Left forelimb (tissue), 1 donor: Measurements from ENCODE around the gene RPL7A.
"Not testable (repeated sequence)": the region's sequence is repeated elsewhere in the genome, so short reads cannot be mapped to it uniquely, and the experiment has no call there.

Experiments used
- DNase-seq: peaks from one replicate; pipeline ENCODE4 v3.0.0-alpha.2; 2018; ENCODE audit warnings: low spot score

The RPL7A gene

DNA sequence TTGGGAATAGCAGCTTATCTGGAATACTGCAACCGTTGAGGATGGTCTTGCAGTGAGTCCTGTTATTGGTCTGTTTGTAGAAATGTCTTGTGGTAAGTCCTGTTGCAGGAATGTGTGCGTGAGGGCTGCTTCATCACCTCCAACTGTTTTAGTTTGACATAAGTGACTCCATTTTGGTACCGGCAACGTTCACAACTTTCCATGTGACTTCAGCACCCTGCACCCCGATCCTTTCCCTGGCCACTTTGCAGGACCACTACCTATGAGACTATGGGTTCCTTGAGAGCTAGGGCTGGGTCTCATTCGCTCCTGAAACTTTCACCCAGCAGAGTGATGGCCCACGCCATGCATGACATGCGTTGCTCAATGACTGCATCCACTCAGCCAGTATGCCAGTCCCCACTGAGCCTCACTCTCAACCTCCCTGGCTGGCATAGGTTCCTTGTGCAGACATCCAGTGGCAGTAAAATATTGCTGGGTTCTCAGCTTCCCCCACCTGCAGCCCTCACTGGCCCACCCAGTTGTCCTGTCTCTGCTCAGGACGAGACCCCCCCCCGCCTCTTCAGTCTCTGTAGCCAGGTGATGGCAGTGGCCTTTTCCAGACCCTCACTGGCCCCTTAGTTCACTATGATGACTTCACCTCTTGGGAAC lies 20.1 kb upstream of the RPL7A start:
- DNase-seq: no peak

- not testable (repeated sequence) for DNase-seq
These were observed 18.5 kb upstream of the RPL7A start for GRCh38 chr9:133329306-133330156.

DNA sequence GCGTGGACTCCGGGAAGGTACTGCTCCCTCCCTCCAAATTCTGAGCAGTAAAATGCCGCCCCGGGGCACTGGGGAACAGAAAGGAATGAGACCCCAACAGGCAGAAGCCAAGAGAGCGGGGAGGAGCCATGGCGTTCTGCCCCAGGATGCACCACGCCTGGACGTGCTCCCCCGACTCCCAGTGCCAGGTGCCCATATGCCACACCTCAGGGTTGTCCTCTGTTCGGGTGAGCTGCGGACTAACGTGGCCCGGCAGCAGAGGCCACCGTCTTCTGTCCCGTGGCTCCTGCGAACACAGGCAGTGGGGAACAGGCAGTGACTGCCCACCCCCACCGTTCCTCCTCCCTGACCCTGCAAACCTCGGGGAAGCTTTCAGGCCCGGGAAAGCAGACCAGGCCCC lies 16.8 kb upstream of the RPL7A start:
- DNase-seq: no peak

DNA sequence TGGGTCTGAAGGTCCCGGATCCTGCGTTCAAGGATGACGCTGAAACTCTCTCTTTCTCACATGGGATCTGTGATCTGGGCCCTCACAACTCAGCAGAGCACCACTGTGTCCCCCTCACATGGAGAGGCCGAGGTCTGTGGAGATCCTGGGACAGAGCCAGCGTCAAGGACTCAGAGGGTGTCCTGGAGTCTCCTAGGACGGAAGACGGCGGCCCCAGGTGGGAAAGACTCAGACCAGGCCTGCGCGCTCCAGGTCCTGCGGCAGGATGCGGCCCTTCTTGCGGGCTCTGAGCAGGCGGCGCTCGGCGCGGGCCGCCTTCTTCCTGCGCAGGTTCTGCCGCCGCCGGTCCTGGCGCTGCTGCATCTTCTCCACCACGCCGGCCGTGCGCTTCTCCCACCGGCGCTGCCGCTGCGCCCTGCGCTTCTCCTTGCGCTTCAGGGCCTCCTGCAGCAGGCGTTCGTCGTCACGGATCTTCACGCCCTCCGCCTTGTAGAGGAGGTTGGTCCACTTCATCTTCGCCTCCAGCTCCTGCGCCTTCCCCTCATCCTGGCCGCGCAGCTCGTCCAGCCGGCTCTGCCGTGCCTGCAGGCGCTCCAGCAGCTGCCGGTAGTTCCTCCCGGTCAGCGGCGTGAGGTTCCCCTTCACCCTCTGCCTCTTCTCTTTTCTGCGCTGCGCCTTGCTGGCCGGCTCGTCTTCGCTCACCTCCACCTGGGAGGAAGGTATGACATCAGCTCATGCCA lies 16.2 kb upstream of the RPL7A start:
- DNase-seq: no peak

GRCh38 chr9:133332381-133332730 lies 15.7 kb upstream of the RPL7A start:
- no peak for DNase-seq

DNA sequence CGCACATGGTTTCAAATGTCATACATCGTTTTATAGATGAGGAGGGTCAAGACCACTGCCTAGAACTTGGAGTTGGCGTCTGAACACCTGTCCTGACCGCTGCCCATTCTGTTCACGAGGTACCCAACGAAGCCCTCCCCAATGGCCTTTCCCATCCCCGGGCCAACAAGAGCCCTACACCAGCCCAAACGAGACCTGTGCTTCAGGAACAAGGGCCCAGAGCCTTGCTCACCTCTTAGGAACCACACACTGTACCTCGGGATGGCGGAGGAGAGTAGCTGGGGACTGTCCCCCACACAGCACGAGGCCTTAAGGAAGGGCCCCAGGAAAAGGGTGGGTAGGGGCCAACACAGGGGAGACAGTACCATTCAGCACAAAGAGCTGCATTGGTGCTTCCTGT lies 15.0 kb upstream of the RPL7A start:
- no peak for DNase-seq

DNA sequence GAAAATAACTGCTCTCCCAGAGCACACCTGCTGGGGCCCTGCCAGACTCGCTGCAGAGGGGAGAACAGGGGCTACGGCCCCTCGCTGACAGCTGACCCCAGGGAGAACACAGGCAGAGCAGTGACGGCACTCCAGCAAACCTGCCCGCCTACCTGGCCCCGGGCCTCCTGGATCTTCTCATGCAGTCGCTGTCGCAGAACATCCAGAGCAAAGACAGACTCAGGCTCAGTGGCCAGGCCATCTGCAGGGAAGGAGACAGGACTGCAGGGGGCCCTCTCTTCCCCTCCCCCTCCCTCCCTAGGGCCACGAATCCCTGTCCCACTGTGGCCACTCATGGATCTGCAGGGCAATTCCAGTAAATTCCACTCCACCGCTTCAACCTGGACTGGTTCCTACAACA lies 14.5 kb upstream of the RPL7A start:
- no peak for DNase-seq

- no peak for DNase-seq
These were observed 13.9 kb upstream of the RPL7A start for GRCh38 chr9:133334161-133334560.

DNA sequence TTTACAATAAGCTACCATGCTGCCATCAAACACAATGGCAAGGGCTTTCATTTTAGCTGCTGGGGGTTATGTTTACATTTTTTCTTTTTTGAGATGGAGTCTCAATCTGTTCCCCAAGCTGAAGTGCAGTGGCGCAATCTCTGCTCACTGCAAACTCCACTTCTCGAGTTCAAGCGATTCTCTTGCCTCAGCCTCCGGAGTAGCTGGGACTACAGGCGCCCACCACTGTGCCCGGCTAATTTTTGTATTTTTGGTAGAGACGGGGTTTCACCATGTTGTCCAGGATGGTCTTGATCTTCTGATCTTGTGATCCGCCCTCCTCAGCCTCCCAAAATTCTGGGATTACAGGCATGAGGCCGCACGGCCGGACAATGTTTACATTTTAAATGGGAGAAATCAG lies 13.1 kb upstream of the RPL7A start:
- not testable (repeated sequence) for DNase-seq

GRCh38 chr9:133335924-133336811 lies 11.8 kb upstream of the RPL7A start, which contains the start of gene SURF6:
Gene SURF6, minus strand, starts transcription at chr9:133336188. Its CDS starts 56 bp downstream, at chr9:133336132.
- peak; percentile 93 for DNase-seq

GRCh38 chr9:133339641-133340040 lies 8.4 kb upstream of the RPL7A start:
- DNase-seq: no peak

GRCh38 chr9:133340256-133340655 lies 7.8 kb upstream of the RPL7A start:
- no peak for DNase-seq

GRCh38 chr9:133340916-133341315 lies 7.1 kb upstream of the RPL7A start:
- DNase-seq: no peak

- no peak for DNase-seq
These were observed 6.5 kb upstream of the RPL7A start for GRCh38 chr9:133341369-133342068.

DNA sequence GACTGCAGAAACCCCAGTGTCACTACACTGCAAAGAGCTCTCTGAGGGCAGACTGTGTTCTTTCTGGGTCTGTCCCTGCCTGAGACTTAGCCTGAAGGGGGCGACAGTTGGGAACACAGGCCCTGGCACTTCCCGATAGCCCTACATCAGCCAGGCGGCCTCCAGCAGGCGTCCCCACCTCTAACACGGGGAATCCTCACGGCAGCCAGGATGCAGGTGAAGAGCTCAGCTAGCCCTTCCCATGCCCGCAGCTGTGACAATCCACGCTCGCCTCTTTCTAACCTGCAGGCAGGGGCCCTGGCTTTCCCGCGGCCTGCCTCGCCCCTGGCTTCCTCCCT lies 6.0 kb upstream of the RPL7A start:
- DNase-seq: no peak

DNA sequence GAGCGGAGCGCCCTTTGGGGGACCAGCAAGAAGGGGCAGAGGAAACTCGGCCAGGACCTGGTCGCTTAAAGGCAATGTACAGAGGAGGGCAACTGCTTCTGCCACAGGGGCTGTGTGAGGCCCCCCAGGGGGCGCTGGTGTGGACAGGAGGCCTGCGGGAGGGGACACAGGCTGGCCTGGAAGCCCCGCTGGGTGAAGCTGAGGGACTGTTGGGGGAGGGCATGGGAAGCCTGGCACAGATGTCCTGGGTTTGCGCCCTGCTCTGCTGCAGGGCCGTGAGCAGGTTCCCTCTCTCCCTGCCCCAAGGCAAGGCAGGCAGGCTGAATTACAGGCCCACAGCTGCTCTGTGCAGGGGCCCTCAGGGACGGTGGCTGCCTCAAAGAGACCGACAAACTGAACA lies 5.4 kb upstream of the RPL7A start:
- no peak for DNase-seq

- no peak for DNase-seq
These were observed 3.9 kb upstream of the RPL7A start for GRCh38 chr9:133344071-133344470.

- no peak for DNase-seq
These were observed 3.0 kb upstream of the RPL7A start for GRCh38 chr9:133344979-133345378.

DNA sequence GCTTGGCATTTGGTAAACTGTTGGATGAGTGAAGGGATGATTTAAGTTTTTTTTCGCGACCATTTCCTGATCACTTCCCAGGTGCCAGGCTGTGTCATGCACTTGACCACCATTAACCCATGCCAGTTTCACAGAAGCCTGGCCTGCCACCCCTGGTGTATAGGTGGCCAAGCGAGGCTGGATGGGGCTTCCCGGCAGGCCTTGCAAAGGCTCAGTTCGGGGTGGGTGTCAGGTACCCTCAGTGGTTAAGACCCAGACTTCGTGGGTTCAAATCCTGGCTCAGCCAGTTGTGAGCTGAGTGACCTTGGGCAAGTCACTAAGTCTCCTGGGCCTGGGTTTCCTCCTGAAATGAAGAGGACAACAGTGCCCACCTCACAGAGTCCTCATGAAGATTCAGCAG lies 2.4 kb upstream of the RPL7A start:
- no peak for DNase-seq

GRCh38 chr9:133346021-133346785 lies 1.8 kb upstream of the RPL7A start:
- no peak for DNase-seq
